Dendritic cell treated with granulocyte-macrophage colony-stimulating factor and Interleukin-4, amounts not matched to agents 40 ng/mL and 50 ng/mL, for 4 days (primary cell): ENCODE measurements around the gene BCL2L12.

ENCODE experiments used
- H3K27ac Mint-ChIP-seq: one replicate; pipeline ENCODE4 v1.8.0; 2022; ENCODE audit warnings: mild to moderate bottlenecking, mixed read lengths
- H3K27me3 Mint-ChIP-seq: one replicate; pipeline ENCODE4 v1.8.0; 2022; ENCODE audit warnings: mild to moderate bottlenecking, mixed read lengths
- H3K36me3 Mint-ChIP-seq: one replicate; pipeline ENCODE4 v1.8.0; 2022; ENCODE audit warnings: low read depth, mixed read lengths
- H3K4me1 Mint-ChIP-seq: one replicate; pipeline ENCODE4 v1.8.0; 2022; ENCODE audit warnings: low read depth, mixed read lengths
- H3K4me3 Mint-ChIP-seq: one replicate; pipeline ENCODE4 v1.8.0; 2022; ENCODE audit warnings: mild to moderate bottlenecking, moderate library complexity, mixed read lengths
- H3K9me3 Mint-ChIP-seq: one replicate; pipeline ENCODE4 v1.8.0; 2022; ENCODE audit warnings: mixed read lengths
- intact Hi-C: fragments of 100-400 bp; cut with micrococcal nuclease; formaldehyde crosslinking; loops from one replicate; pipeline ENCODE4 v1.15.0; 2022

Gene BCL2L12

DNA sequence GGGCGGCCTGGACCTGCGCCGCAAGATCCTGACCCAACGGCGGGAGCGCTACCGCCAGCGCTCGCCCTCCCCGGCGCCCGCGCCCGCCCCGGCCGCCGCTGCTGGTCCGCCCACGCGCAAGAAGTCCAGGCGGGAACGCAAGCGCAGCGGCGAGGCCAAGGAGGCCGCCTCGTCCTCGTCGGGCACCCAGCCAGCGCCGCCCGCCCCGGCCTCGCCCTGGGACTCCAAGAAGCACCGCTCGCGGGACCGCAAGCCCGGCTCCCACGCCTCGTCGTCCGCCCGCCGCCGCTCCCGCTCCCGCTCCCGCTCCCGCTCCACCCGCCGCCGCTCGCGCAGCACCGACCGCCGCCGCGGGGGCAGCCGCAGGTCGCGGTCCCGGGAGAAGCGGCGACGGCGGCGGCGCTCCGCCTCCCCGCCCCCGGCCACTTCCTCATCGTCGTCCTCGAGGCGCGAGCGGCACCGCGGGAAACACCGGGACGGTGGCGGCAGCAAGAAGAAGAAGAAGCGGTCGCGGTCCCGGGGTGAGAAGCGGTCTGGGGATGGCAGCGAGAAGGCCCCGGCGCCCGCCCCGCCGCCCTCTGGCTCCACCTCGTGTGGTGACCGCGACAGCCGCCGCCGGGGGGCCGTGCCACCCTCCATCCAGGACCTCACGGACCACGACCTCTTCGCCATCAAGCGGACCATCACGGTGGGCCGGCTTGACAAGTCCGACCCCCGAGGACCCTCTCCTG, 13.7 kb upstream of the BCL2L12 start:
- Mint-ChIP-seq H3K27me3 (no peaks in the 10 kb centered on the region), H3K9me3 (no peaks in the 10 kb centered on the region), H3K36me3 (peaks cover 96% of the 10 kb centered on the region)

GRCh38 chr19:49652551-49653465, 12.9 kb upstream of the BCL2L12 start:
- peaks cover 96% of the 10 kb centered on the region for H3K36me3 Mint-ChIP-seq
- no peaks in the 10 kb centered on the region for H3K27me3 Mint-ChIP-seq
- intact Hi-C loops: no loop called here
- H3K27ac Mint-ChIP-seq: no peak overlapping the region
- no peaks in the 10 kb centered on the region for H3K9me3 Mint-ChIP-seq
- no peak overlapping the region for H3K4me3 Mint-ChIP-seq
- H3K4me1 Mint-ChIP-seq: no peaks in the 10 kb centered on the region

More for the DNA sequence above, 13.7 kb upstream of the BCL2L12 start:
- H3K27ac Mint-ChIP-seq: no peak overlapping the region
- H3K4me1 Mint-ChIP-seq: no peaks in the 10 kb centered on the region
- intact Hi-C loops: no loop called here
- no peak overlapping the region for H3K4me3 Mint-ChIP-seq

DNA sequence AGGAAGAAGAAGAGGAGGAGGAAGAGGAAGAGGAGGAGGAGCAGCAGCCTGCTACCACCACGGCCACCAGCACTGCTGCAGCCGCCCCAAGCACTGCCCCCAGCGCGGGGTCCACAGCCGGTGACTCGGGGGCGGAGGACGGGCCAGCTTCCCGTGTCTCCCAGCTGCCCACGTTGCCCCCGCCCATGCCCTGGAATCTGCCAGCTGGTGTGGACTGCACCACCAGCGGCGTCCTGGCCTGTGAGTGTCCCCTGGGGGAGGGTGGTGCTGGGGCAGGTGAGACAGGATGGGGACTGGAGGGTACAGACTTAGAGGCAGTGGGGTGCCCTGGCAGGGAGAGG, 12.3 kb upstream of the BCL2L12 start:
- H3K27ac Mint-ChIP-seq: no peak overlapping the region
- H3K4me3 Mint-ChIP-seq: no peak overlapping the region
- no peaks in the 10 kb centered on the region for H3K4me1 Mint-ChIP-seq
- no peaks in the 10 kb centered on the region for H3K9me3 Mint-ChIP-seq
- intact Hi-C loops: no loop called here
- peaks cover 96% of the 10 kb centered on the region for H3K36me3 Mint-ChIP-seq
- no peaks in the 10 kb centered on the region for H3K27me3 Mint-ChIP-seq

GRCh38 chr19:49654581-49654980, 11.2 kb upstream of the BCL2L12 start:
- H3K4me1 Mint-ChIP-seq: peaks cover 5% of the 10 kb centered on the region
- H3K27ac Mint-ChIP-seq: no peak overlapping the region
- intact Hi-C loops: no loop called here
- H3K36me3 Mint-ChIP-seq: peaks cover 96% of the 10 kb centered on the region
- H3K9me3 Mint-ChIP-seq: no peaks in the 10 kb centered on the region
- no peaks in the 10 kb centered on the region for H3K27me3 Mint-ChIP-seq
- H3K4me3 Mint-ChIP-seq: no peak overlapping the region

GRCh38 chr19:49655570-49656455, 9.9 kb upstream of the BCL2L12 start:
- Mint-ChIP-seq H3K36me3 (peaks cover 96% of the 10 kb centered on the region), H3K4me1 (peaks cover 6% of the 10 kb centered on the region), H3K27me3 (no peaks in the 10 kb centered on the region), H3K4me3 (no peak overlapping the region), H3K9me3 (no peaks in the 10 kb centered on the region), H3K27ac (no peak overlapping the region)
- intact Hi-C loops: no loop called here

DNA sequence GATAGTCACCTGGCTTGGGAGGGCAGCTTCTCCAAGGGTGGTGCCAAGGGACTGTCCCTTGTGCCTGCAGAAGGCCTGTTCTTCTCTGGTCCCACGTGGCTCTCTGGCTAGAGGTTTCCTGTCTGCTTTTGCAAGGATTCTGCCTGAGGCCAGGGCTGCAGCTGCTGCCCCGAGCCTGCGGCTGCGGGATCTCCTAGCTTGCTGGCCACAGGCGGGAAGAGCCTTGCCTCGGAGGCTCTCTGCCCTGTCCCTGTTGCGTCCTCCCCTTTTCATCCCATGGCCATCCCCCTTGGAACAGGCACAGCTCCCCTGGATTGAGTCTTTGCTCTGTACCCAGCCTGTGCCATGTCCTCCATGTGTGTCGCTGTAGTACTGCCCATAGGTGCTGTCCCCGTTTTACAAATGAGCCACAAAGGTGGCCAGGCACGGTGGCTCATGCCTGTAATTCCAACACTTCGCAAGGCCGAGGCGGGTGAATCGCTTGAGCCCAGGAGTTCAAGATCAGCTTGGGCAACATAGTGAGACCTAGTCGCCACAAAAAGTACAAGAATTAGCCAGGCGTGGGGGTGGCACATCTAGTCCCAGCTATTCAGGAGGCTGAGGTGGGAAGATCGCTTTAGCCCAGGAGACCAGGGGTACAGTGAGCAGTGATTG, 9.2 kb upstream of the BCL2L12 start:
- Mint-ChIP-seq H3K4me1 (peaks cover 6% of the 10 kb centered on the region), H3K27ac (peak overlapping the region; percentile 6), H3K36me3 (peaks cover 96% of the 10 kb centered on the region), H3K27me3 (no peaks in the 10 kb centered on the region), H3K4me3 (no peak overlapping the region), H3K9me3 (no peaks in the 10 kb centered on the region)
- intact Hi-C loops: no loop called here

- H3K4me3 Mint-ChIP-seq: no peak overlapping the region
- intact Hi-C loops: no loop called here
- peaks cover 6% of the 10 kb centered on the region for H3K4me1 Mint-ChIP-seq
- peaks cover 100% of the 10 kb centered on the region for H3K36me3 Mint-ChIP-seq
- peak overlapping the region; percentile 6 for H3K27ac Mint-ChIP-seq
- no peaks in the 10 kb centered on the region for H3K27me3 Mint-ChIP-seq
- H3K9me3 Mint-ChIP-seq: no peaks in the 10 kb centered on the region
Observed at GRCh38 chr19:49657493-49658138, 8.1 kb upstream of the BCL2L12 start.

GRCh38 chr19:49658139-49658517, 7.6 kb upstream of the BCL2L12 start:
- no peaks in the 10 kb centered on the region for H3K9me3 Mint-ChIP-seq
- intact Hi-C loops: no loop called here
- no peak overlapping the region for H3K27ac Mint-ChIP-seq
- H3K36me3 Mint-ChIP-seq: peaks cover 100% of the 10 kb centered on the region
- no peaks in the 10 kb centered on the region for H3K27me3 Mint-ChIP-seq
- peaks cover 6% of the 10 kb centered on the region for H3K4me1 Mint-ChIP-seq
- H3K4me3 Mint-ChIP-seq: no peak overlapping the region

- Mint-ChIP-seq H3K36me3 (peaks cover 99% of the 10 kb centered on the region), H3K27ac (no peak overlapping the region), H3K4me1 (peaks cover 6% of the 10 kb centered on the region), H3K27me3 (no peaks in the 10 kb centered on the region), H3K9me3 (no peaks in the 10 kb centered on the region), H3K4me3 (no peak overlapping the region)
- intact Hi-C loops: no loop called here
Observed at GRCh38 chr19:49658566-49659442, 6.9 kb upstream of the BCL2L12 start.

DNA sequence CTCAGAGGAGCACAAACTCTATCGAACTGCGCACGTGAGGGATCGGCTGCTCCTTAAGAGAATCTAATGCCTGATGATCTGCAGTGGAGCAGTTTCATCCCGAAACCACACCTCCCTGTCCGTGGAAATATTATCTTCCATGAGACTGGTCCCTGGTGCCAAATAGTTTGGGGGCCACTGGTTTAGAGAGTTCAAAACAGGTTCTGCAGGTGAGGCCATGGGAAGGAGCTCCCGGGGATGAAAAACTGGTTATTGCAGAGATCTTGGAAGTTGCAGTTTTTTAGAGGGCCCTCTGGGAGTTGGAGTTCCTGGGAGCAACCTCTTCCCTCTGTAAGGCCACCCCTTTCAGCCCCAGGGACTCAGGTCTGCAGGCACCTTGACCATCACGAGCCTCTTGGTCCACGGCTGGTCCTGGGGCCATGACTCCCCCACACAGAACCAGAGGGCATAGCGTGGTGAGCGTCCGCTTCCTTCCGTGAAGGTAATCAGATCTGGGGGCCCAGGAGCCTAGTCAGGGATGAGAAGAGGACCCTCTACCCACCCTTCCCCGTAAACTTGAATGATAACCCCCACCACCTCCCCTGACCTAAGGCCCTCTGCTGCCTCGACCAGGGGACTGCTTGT, 5.3 kb upstream of the BCL2L12 start:
- Mint-ChIP-seq H3K27ac (no peak overlapping the region), H3K4me3 (no peak overlapping the region), H3K27me3 (no peaks in the 10 kb centered on the region), H3K9me3 (no peaks in the 10 kb centered on the region), H3K4me1 (peaks cover 23% of the 10 kb centered on the region), H3K36me3 (peaks cover 98% of the 10 kb centered on the region)
- intact Hi-C loops: no loop called here

DNA sequence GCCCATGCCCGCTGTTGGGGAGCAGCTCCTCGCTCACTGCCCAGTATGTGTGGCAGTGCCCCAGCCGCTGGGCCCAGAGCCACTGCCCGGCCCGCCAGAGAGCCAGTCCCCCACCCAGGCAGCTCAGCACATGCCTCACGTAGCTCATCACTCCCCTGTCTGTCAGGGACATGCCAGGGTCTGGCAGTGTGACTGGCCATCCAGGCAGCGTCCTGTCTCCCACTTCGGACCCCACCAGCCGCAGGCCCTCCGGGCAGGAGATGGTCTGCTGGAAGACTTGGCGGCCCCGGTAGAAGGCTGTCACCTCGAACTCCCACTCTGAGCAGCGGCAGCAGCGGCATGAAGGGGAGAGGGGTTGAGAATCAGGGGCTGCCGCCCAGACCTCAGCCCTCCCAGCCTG, 3.7 kb upstream of the BCL2L12 start:
- peaks cover 88% of the 10 kb centered on the region for H3K36me3 Mint-ChIP-seq
- H3K9me3 Mint-ChIP-seq: no peaks in the 10 kb centered on the region
- H3K27me3 Mint-ChIP-seq: no peaks in the 10 kb centered on the region
- H3K4me1 Mint-ChIP-seq: peaks cover 35% of the 10 kb centered on the region
- H3K4me3 Mint-ChIP-seq: no peak overlapping the region
- intact Hi-C loops: no loop called here
- H3K27ac Mint-ChIP-seq: no peak overlapping the region

DNA sequence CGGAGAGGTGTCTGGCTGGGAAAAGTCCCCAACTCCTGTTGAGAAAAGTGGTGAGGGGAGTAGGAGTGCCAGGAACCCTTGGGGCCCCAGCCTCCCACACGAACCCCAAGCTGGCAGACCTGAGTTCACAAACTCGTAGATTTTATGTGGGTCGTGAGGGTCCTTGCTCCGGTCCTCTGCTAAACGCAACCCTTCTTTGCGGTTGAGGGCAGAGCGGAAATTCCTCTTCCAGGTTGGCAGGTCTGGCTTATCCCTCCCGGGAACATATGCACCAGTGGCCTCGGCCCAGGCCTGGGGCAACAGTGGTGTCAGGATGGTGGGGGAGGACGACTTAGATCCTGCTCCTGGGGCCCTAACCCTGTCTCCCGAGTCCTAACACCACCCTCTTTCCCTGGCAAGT, 2.5 kb upstream of the BCL2L12 start:
- H3K27me3 Mint-ChIP-seq: no peaks in the 10 kb centered on the region
- no peak overlapping the region for H3K27ac Mint-ChIP-seq
- H3K9me3 Mint-ChIP-seq: no peaks in the 10 kb centered on the region
- no peak overlapping the region for H3K4me3 Mint-ChIP-seq
- intact Hi-C loops: no loop called here
- peaks cover 75% of the 10 kb centered on the region for H3K36me3 Mint-ChIP-seq
- H3K4me1 Mint-ChIP-seq: peaks cover 42% of the 10 kb centered on the region
